HG02571 (cell line): ENCODE measurements around the gene MICU2.
"Not testable (repeated sequence)": the region's sequence is repeated elsewhere in the genome, so short reads cannot be mapped to it uniquely, and the experiment has no call there.

Experiments used
- ATAC-seq: cut with Tn5 transposase; IDR thresholded peaks from one replicate; pipeline ENCODE4 v1.9.1; 2021; ENCODE audit warnings: mild to moderate bottlenecking, moderate library complexity; ENCODE audit not compliant: unreplicated experiment

Gene MICU2

DNA sequence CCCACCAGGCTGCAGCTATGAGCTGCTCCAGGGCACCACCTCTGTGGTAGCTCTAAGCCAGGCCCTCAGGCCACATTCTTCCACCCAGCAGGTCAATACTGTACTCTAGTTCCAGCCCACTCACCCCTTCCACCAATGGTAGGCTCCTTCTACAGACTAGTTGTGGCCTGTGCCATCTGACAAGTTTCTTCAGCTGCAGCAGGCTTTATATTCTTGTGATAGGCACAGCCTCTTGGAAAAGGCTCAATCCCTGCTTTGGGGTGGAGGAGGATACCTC is 8.5 kb downstream of the MICU2 start:
- ATAC-seq: peak; percentile 69

DNA sequence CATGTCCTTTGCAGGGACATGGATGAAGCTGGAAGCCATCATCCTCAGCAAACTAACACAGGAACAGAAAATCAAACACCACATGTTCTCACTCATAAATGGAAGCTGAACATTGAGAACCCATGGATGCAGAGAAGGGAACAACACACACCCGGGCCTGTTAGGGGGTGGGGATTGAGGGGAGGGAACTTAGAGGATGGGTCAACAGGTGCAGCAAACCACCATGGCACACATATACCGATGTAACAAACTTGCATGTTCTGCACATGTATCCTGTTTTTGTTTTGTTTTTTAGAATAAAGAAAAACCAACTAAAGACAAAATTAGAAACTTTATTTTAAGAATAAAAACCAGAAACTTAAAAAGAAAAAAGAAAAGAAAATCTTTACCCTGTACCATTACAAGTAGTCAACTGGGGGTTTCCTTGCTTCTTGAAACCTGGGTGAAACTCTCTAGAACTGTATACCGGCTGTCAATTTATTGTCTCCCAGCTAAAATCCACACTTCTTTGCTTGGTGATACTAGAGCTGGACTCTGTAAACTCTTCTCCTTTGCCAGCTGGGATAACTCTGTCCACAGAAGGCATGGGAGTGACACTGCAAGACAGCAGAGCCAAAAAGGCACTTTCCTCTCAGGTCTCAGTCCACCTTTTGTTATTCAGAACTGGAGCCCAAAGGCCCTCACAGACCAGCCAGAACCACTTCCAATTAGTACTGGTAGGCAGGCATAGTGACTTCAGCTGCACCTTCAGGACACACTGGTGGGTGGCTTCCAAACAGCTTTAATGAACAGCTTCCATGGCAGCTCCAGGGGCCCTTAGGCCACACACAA is 9.0 kb downstream of the MICU2 start:
- ATAC-seq: peak; percentile 47

DNA sequence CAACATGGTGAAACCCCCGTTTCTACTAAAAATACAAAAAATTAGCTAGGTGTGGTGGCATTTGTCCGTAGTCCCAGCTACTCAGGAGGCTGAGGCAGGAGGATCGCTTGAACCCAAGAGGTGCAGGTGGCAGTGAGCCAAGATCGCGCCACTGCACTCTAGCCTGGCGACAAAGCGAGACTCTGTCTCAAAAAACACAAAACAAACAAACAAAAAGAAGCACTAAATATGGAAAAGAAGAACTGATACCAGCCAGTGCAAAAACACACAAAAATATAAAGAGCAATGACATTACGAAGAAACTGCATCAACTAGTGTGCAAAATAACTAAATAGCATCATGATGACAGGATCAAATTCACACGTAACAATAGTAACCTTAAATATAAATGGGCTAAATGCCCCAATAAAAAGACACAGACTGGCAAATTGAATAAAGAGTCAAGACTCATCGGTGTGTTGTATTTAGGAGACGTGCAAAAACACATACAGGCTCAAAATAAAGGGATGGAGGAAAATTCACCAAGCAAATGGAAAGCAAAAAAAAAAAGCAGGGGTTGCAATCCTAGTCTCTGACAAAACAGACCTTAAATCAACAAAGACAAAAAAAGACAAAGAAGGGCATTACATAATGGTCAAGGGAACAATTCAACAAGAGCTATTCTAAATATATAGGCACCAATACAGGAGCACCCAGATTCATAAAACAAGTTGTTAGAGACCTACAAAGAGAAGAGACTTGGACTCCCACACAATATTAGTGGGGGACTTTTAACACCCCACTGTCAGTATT is 13.1 kb downstream of the MICU2 start:
- not testable (repeated sequence) for ATAC-seq

DNA sequence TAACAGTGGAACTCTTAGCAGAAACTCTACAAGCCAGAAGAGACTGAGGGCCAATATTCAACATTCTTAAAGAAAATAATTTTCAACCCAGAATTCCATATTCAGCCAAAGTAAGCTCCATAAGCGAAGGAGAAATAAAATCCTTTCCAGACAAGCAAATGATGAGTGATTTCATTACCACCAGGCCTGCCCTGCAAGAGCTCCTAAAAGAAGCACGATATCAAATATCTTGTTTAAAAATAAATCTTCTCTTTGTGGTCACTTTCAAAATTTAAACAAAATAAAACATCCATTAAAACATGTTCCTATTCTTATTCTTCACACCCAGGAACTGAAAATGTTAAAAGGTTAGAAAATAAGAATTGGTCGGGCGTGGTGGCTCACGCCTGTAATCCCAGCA is 13.7 kb downstream of the MICU2 start:
- ATAC-seq: no peak

DNA sequence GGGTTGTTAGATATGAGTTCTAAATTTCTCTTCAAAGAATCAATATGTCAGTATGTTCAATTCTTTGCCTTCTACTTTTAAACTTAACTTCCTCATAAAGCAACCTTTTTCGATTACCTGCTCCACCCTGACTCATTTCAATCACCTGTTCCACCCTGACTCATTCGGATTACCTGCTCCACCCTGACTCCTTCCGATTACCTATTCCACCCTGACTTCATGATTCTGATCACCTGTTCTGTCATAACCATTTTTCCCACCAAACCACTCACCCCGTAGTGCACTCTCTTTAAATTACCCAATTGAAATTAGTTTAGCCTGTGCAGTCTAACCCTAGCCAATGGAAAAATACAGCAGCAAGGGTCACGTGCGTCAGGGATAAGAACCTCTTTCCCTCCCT is 14.5 kb downstream of the MICU2 start:
- not testable (repeated sequence) for ATAC-seq

DNA sequence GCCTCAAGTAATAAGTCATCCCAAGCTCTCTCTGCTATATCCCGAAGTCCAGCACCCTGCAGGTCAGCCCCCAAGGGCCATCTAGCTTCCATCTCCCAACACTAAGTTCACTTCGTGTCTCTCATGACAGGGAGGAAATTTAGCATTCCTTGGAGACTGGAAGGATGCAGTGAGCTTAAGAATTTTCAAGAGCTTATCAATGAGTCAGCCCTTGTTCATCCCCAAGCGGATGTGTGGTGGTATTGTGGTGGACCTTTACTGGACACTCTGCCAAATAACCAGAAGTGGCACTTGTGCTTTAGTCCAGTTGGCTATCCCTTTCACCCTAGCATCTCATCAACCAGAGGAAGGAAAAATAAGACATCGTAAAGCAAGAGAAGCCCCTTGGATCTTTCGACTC is 15.6 kb downstream of the MICU2 start:
- ATAC-seq: not testable (repeated sequence)

DNA sequence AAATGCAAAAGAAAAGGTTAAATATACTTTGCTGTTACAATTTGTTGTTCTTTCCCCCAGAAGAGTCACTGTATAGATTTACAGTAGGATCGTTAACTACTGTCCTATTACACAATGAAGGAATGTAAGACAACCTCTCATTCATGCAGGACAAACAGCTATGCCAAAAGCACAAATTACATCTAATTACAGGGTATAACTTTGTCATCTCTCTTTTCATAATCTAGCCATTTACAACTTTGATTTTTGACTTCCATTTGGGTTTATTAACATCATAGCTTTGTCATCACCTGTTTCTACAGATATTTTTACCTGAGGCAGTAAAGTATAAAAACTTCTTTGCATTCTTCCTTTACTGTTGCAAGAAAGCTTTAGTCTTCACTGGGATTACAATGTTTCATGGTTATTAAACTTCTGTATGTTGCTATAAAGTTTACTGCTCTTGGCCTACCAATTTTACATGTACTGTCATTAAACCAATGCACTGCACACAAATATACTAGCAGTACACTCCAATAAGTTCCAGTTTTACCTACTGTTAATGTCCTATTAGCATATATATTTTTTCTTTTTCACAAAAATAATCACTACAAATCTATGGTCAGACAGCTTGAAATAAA is 18.9 kb downstream of the MICU2 start:
- ATAC-seq: no peak

DNA sequence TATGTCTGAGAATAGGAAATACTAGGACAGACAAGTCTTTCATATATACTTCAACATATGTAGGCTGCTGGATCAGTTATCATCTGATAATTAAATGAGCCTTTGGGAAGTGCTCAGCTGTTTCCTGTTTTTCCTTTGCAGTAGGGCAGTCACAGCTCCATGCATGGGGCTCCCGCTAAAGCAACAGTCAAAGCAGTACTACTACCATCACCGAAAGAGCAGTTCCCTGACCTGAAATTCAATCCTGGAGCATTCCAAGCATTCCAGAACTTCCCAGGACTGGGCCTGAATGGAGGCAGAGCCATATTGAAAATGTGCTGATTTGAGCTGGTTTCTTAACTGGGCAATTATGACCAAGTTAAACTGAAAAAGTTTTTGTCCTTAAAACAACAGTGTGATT is 20.5 kb downstream of the MICU2 start:
- ATAC-seq: no peak

DNA sequence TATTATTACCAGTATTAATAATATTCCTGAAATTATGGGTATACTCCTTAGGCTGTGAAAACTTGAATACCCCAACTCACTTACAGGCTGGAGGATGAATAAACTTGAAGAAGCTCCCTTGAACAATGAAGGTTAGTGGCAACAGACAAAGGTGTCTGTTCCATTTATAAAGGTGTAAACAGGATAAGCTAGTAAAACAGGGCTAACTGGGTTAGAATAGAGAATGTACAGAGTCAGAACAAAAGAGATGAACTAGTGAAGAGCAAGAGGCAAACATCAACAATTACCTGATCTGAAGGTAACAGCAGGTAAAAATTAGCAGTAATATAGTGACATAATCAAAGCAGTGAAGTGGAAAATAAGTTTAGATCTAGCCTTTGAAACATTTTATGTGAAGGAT is 23.2 kb downstream of the MICU2 start:
- ATAC-seq: no peak

DNA sequence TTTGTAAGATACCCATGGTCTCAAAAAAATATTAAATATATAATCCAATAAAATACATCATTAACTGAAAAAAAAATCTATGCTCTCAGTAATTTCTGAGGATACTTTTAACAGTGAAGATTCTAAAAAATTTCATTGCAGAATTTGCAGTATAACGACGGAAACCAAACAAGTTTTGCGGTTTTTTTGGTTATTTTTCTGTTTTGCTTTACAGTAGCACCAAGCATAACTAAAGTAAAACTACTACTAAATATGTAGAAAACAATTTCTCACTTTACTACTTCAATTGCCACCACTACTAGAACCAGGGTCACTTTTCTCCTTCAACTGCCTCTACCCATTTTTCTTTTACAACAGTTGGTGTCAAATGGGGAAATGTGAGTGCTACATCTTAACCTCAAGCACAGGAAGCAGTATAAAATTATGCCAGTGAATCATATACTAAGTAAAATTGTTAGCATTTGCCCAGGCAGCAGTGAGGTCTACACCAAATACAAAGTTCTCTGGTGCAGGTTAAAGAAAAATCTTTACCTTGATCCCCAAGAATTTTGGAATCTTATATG is 24.1 kb downstream of the MICU2 start:
- no peak for ATAC-seq

DNA sequence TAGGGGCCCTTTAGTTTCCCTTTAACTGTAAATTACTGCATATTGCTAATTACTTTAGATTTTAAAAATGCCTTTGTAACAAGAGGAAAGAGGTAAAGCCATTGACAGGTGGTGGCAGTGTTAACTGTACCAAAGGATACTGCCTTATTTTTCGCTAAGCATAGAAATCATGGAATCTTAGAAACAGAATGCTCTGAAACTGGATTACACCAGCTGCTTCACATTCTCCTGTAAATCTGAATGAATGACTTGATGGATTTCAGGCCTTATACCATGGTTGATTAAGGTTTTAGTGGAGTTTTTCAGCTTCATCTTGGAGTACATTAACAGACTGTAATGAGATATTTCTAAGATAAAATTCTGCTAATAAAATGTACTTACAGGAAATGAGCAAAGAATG is 25.2 kb downstream of the MICU2 start:
- ATAC-seq: no peak

DNA sequence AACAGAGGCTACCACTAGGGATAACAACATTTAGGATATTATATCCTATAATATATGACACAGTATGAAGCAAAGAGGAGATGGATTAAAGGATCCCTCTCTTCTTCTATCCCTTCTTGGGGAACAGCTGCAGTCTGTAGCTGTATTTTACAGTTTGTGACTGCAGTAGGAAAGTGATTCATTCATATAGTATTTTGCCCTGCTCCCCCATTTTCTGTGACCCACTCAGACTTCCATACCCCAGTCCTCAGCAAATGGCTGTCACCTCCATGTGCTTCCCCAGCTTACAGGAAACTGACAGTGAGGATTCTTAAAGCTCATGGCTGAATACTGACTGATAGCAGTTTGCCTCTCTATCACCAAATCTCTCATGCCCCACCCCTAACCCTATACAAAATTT is 27.5 kb downstream of the MICU2 start:
- no peak for ATAC-seq

DNA sequence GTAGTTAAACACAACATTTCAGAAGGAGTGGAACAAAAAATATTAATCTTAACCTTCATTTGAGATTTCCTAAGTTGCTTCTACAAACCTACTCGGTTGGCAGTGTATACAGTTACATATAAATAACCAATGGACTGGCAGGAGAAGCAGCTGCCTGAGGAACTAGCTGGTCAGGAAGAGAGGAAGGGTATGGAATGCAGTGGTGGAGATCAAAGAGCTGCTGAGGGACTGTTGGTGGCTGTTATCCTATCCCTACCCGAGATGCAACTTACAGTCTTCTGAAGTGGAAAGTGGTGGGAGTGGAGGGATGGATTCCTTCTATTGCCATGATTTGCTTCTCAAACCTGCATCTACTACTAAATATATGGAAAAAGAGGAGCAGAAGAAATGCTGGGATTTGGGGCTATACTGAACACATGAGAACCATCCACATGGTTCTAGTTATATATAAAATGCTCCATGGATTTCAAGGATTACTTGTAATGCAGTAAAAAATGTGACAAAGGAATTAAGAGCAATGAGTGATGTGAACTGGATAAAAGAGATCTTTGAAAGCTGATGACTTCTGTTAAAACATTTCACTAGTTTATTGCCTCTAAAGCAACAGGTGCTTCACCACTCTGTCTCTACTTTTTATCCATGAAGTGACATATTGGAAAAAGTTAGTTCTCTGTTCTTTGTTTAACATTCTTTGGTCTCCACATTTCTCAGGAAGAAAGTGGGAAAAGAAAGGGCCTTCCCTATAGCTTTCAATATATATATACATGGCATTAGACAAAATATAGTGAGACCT is 29.9 kb downstream of the MICU2 start:
- no peak for ATAC-seq

DNA sequence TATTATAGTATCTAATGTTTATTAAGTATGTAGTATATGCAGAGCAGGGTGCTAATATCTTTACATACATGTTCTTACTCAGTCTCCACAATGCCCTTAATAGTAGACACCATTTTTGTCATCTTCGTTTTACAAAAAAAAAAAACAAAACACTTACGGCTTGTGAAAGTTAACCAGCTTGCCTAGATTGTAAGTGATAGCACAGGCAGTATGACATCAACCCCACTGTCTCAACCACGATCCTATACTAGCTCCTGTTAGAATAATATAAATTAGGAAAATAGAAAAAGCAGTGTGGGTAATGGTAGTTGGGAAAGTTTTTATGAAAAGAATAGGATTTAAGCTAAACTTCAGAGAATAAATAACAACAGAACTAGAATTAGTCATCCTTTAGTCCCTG is 34.3 kb downstream of the MICU2 start:
- ATAC-seq: no peak

DNA sequence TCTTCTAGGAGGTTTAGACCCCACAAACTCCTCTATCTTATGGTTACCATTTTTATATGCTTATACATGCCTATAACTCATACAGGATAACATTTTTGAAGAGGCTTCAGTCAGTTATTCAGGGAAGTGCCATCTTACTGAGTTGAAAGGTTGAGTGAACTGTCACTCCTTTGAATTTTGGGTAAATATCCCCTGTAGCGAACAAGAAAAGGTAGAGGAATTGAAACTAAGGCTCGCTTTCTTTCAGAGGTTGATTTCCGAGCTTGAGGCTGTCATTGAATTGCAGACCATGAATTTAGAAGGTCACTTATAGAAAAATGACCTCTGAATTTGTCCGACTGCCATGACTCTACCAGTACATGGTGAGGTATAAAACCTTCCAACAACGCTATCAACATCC is 35.1 kb downstream of the MICU2 start:
- ATAC-seq: no peak

DNA sequence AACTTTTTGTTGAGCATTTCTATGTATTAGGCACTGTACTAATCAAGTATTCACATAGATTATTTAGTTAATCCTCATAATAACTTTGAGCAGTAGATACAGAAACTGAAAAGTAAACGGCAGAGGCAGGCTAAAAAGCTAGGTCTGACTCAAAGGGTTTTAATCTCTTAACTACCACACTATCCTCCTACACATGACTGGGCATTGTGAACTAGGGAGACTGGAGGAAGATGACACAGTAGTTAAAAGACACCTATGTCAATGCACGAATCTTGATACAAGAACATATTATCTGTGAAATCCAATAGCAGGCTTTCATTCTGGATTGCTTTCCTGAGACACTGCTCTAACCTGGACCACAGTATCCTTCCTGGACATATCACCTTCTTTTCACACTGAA is 36.3 kb downstream of the MICU2 start:
- ATAC-seq: no peak

DNA sequence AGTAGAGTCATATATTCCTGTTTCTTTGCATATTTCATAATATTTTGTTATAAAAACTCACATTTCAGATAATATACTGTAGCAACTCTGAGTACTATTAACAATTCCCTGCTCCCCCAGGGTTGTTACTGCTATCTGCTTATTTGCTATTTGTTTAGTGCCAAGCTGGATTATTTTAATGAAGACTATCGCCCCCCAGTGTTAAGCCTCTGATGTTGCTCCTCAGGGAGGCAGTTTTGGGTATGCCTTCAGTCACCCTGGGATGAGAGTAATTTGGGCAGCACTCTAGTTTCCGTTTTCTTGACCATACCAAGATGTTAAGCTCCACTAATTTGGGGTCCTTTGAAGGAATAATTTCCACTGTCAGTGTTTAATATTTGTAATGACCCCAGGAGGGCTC is 46.0 kb downstream of the MICU2 start:
- ATAC-seq: no peak

DNA sequence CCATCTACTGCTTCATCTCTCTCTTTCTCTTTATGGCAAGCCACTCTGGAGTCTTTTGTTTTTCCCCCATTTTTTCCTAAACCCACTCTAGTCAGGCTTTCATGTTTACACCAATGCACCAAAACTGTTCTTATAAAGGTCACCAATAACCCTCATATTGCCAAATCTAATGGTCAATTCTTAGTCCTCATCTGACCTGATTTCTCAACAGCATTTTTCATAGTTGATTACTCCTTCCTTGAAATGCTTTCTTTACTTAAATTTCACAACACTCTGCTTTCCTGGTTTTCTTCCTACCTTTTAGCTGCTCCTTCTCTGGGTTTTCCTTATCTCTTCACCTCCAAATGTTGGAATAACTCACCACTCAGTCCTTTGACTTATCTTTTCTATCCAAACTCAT is 47.9 kb downstream of the MICU2 start:
- ATAC-seq: no peak

DNA sequence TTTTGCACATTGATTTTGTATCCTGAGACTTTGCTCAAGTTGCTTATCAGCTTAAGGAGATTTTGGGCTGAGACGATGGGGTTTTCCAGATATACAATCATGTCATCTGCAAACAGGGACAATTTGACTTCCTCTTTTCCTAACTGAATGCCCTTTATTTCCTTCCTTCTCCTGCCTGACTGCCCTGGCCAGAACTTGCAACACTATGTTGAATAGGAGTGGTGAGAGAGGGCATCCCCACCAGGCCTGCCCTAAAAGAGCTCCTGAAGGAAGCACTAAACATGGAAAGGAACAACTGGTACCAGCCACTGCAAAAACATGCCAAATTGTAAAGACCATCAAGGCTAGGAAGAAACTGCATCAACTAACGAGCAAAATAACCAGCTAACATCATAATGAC is 50.7 kb downstream of the MICU2 start:
- not testable (repeated sequence) for ATAC-seq

DNA sequence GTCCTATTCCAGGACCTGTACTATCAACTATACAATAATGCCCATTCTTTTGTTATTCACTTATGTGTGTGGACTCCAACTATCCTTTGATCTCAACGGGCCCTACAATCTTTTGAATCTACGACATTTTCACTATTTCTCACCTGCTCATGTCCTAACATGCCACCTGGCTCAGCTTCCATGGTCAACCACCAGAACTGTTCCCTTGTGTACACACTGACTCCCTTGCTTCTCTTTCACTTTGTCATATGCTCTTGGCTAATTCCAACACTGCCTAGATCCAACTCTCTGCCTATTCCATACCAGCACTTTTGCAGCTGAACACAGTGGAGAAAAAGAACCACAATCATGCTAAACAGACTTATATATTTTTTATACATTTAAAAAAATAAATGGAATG is 53.1 kb downstream of the MICU2 start:
- no peak for ATAC-seq

DNA sequence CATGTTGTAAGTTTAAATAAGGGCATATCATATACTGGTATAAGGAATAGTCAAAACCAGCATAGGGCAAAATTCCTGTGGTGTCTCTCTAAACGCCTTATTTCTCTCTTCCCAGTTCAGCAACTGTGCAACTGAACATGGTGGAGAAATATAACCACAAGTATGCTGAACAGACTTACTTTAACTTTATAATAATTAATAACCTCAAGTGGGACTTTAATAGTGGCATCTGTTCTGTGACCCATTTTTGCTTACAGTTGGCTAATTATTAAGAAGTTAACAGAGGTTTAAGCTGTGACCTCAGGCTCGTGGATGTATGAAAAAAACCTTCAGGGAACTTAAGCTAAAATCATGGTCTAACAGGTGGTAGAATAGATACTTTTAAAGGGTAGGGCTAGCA is 54.3 kb downstream of the MICU2 start:
- ATAC-seq: no peak
